GM12878 (cell line): ENCODE data around the gene DNAJC25. TPM values are rescaled to one million over a fixed set of nuclear protein-coding genes. Genes with fewer than 3 reads are reported as not detected.

Source experiments
- ATAC-seq: fragments of 200-7000 bp; cut with Tn5 transposase; 3 replicates; pipeline ENCODE4 v1.9.1; 2020; ENCODE audit warnings: mild to moderate bottlenecking, moderate library complexity
- BruUV-seq: library from RNA; stranded (reverse); fragments of 400-500 nt; replicated peaks from 2 replicates; lab custom pipeline; 2021; lab: Mats Ljungman, UMichigan
- CTCF ChIA-PET: fragments of 300-600 bp; sonication (Branson Sonifier 250); formaldehyde crosslinking; extraction: SDS; loops from one replicate; lab custom pipeline; 2021; ENCODE audit warnings: inconsistent platforms; lab: Yijun Ruan, JAX
- POLR2A ChIA-PET: fragments of 350-600 bp; formaldehyde crosslinking; extraction: SDS; loops from one replicate; lab custom pipeline; 2021; ENCODE audit warnings: inconsistent platforms; lab: Charles Lee
- RAD21 ChIA-PET: fragments of 300-600 bp; sonication (Branson Sonifier 250); formaldehyde crosslinking; loops from one replicate; lab custom pipeline; 2023; ENCODE audit warnings: antibody characterized with exemption; ENCODE audit not compliant: unreplicated experiment; lab: Charles Lee
- SMC1A ChIA-PET: fragments of 300-600 bp; sonication (Branson Sonifier 250); formaldehyde crosslinking; loops from one replicate; lab custom pipeline; 2023; ENCODE audit not compliant: unreplicated experiment, uncharacterized antibody; lab: Charles Lee
- DNase-seq: peaks from one replicate; pipeline ENCODE4 v3.0.0-alpha.2; 2011; ENCODE audit warnings: low read depth, low spot score
- FAIRE-seq: peaks from 3 replicates; lab custom pipeline; 2011; peaks lifted over from hg19 to GRCh38; lab: Jason Lieb, UNC
- H2AFZ ChIP-seq: 2 replicates; pipeline ENCODE4 v1.6.0; 2011; ENCODE audit warnings: low read depth, low read length, control low read depth; ENCODE audit not compliant: control insufficient read depth
- H3K27ac ChIP-seq: 2 replicates; pipeline ENCODE4 v1.5.1; 2011; ENCODE audit warnings: control low read depth; ENCODE audit not compliant: control insufficient read depth, insufficient read depth
- H3K27me3 ChIP-seq, 2 experiments: replicated peaks in 1 of 2; 2 replicates each; pipeline versions ENCODE4 v1.6.0 to v1.6.1; 2011; ENCODE audit warnings: low read length in 1 of 2; ENCODE audit not compliant: control insufficient read depth in 2 of 2, insufficient read depth in 2 of 2
- H3K36me3 ChIP-seq, 2 experiments: 2 replicates each; pipeline ENCODE4 v1.5.1; 2011; ENCODE audit warnings: low read length in 1 of 2; ENCODE audit not compliant: control insufficient read depth in 2 of 2, insufficient read depth in 2 of 2
- H3K4me1 ChIP-seq: 2 replicates; pipeline ENCODE4 v1.6.1; 2011; ENCODE audit warnings: mild to moderate bottlenecking, low read length, moderate library complexity, mixed read lengths; ENCODE audit not compliant: control insufficient read depth, insufficient read depth
- H3K4me2 ChIP-seq: 2 replicates; pipeline ENCODE4 v1.6.0; 2011; ENCODE audit warnings: control low read depth; ENCODE audit not compliant: control insufficient read depth, insufficient read depth
- H3K4me3 ChIP-seq: fragments of 200-600 bp; sonication (generic); 2 replicates; pipeline ENCODE4 v1.5.1; 2016
- H3K79me2 ChIP-seq: 2 replicates; pipeline ENCODE4 v1.6.0; 2011; ENCODE audit warnings: low read length; ENCODE audit not compliant: control insufficient read depth, insufficient read depth
- H3K9ac ChIP-seq: 2 replicates; pipeline ENCODE4 v1.8.0; 2011; ENCODE audit warnings: low read length, control low read depth, mixed read lengths; ENCODE audit not compliant: control insufficient read depth, insufficient read depth
- H3K9me3 ChIP-seq: replicated peaks from 3 replicates; pipeline ENCODE4 v1.5.1; 2011; ENCODE audit warnings: mild to moderate bottlenecking, low read length; ENCODE audit not compliant: control insufficient read depth, insufficient read depth
- H4K20me1 ChIP-seq: 2 replicates; pipeline ENCODE4 v1.6.0; 2011; ENCODE audit not compliant: control insufficient read depth, insufficient read depth
- CBX3 ChIP-seq: fragments of 200-600 bp; sonication (generic); IDR thresholded peaks from 2 replicates; pipeline ENCODE4 v1.6.1; 2016; ENCODE audit warnings: low read depth, borderline replicate concordance
- ETV6 ChIP-seq, 2 experiments: fragments of 450-650 bp in 1 of 2; IDR thresholded peaks in 1 of 2; conservative IDR thresholded peaks in 1 of 2; 2 replicates each; pipeline ENCODE4 v1.6.1; 2014; ENCODE audit warnings: antibody characterized with exemption in 1 of 2, borderline replicate concordance in 1 of 2, low read depth in 1 of 2, mild to moderate bottlenecking in 1 of 2, moderate library complexity in 1 of 2
- NBN ChIP-seq: fragments of 450-650 bp; IDR thresholded peaks from 2 replicates; pipeline ENCODE4 v1.6.1; 2016
- RCOR1 ChIP-seq: conservative IDR thresholded peaks from 2 replicates; pipeline ENCODE4 v1.6.1; 2012; ENCODE audit warnings: low read depth, low read length, improper control_type of control experiment
- REST ChIP-seq: IDR thresholded peaks from 2 replicates; pipeline ENCODE4 v1.6.1; 2012; ENCODE audit warnings: mild to moderate bottlenecking, low read depth, low read length
- TCF3 ChIP-seq: IDR thresholded peaks from 2 replicates; pipeline ENCODE4 v1.6.1; 2012; ENCODE audit warnings: low read depth, mild to moderate bottlenecking, low read length, borderline replicate concordance; ENCODE audit not compliant: insufficient read depth
- TCF7 ChIP-seq: IDR thresholded peaks from 2 replicates; pipeline ENCODE4 v1.6.1; 2014; ENCODE audit warnings: antibody characterized with exemption, borderline replicate concordance
- USF1 ChIP-seq: IDR thresholded peaks from 2 replicates; pipeline ENCODE4 v1.6.1; 2011; ENCODE audit warnings: borderline replicate concordance, low read depth, mild to moderate bottlenecking, moderate library complexity, mixed read lengths, low read length; ENCODE audit not compliant: insufficient read depth; ENCODE audit errors: extremely low read length
- USF2 ChIP-seq: IDR thresholded peaks from 2 replicates; pipeline ENCODE4 v1.6.1; 2011; ENCODE audit warnings: low read depth, low read length, improper control_type of control experiment, borderline replicate concordance
- ZNF274 ChIP-seq: IDR thresholded peaks from one replicate; pipeline ENCODE4 v1.8.0; 2011; ENCODE audit not compliant: insufficient read length, insufficient read depth
- ZNF622 ChIP-seq: fragments of 450-650 bp; IDR thresholded peaks from 2 replicates; pipeline ENCODE4 v1.6.1; 2017; ENCODE audit warnings: mild to moderate bottlenecking, inconsistent platforms
- WGBS: methylation state at CpG from one replicate; pipeline ENCODE4 v1.1.6; 2016; ENCODE audit warnings: low lambda C conversion rate; ENCODE audit not compliant: insufficient replicate concordance, insufficient coverage; ENCODE audit errors: missing lambda C conversion rate; 5-methylcytosine and 5-hydroxymethylcytosine counted together
- in situ Hi-C: fragments of 300-500 bp; cut with MboI; formaldehyde crosslinking; loops from 9 replicates; pipeline ENCODE4 v1.14.3; 2018; ENCODE audit warnings: mixed read lengths
- intact Hi-C: fragments of 100-400 bp; cut with micrococcal nuclease; formaldehyde crosslinking; loops from one replicate; pipeline ENCODE4 v1.14.2; 2022; ENCODE audit not compliant: unreplicated experiment
- polyA plus RNA-seq, 11 experiments: library from polyadenylated mRNA; depleted of rRNA in 4 of 11; unstranded in 6 of 11; stranded (reverse) in 5 of 11; fragments of >200 nt; fragmentation: Nextera tagmentation in 4 of 11; fragmentation: Illumina TruSeq in 1 of 11; extraction: Ambion mirVana in 4 of 11; extraction: Trizol in 1 of 11; gene quantifications; 1 replicate in 1 of 11; 2 replicates in 10 of 11; pipeline versions ENCODE4 v1.2.1 to v1.2.3, GENCODE V29; 2011 to 2016; ENCODE audit warnings: inconsistent platforms in 2 of 11, missing spikeins in 2 of 11, low read depth in 1 of 11
- total RNA-seq, 4 experiments: library from RNA; depleted of rRNA in 3 of 4; stranded (reverse); fragments of >200 nt in 3 of 4; fragmentation: Illumina TruSeq in 1 of 4; extraction: Trizol in 1 of 4; gene quantifications; 2 replicates each; pipeline versions ENCODE4 v1.2.1 to v1.2.3, GENCODE V29; 2013 to 2021

DNAJC25 gene
- total and polyA plus RNA-seq, 10 of the 15 experiments (the other 5 are each of a cell fraction or from before 2014, with no cell fraction given), result 2.4 to 6.4 (median 4.0) TPM

GRCh38 chr9:111646417-111646816, 15.3 kb downstream of the DNAJC25 start:
- Histone ChIP-seq H3K9ac (no peak overlapping the region), H3K27me3 (no peaks in the 10 kb centered on the region), H4K20me1 (no peaks in the 10 kb centered on the region), H3K9me3 (no peaks in the 10 kb centered on the region), H2AFZ (no peak overlapping the region), H3K36me3 (peaks cover 0 to 19% of the 10 kb centered on the region in 2 experiments; a peak in 2 of 4 replicates), H3K27ac (no peak overlapping the region), H3K4me3 (no peak overlapping the region), H3K79me2 (no peaks in the 10 kb centered on the region), H3K4me1 (no peaks in the 10 kb centered on the region), H3K4me2 (no peak overlapping the region)
- ChIA-PET CTCF (interaction anchor here (0.7 to 1.0 kb wide), 2 partner anchors 8 to 25 kb away, joined by 3 read pairs; no protein-coding TSS in a partner anchor), SMC1A (interaction anchor here (1.4 kb wide), 1 partner anchor 144 kb away, joined by 3 read pairs; no protein-coding TSS in a partner anchor), RAD21 (no interaction called here), POLR2A (no interaction called here)
- in situ Hi-C loops, result no loop called here
- FAIRE-seq (no peak), DNase-seq (no peak), ATAC-seq (no peak)
- WGBS, result 45% methylated on average over 2 of the region's 2 CpGs
- intact Hi-C loops, result no loop called here
- no peak for TF ChIP-seq CBX3
- no peak for TF ChIP-seq ETV6 (conservative IDR thresholded peaks at IDR 0.05 in 1 of 2, IDR thresholded peaks at IDR 0.05 in 1 of 2; ENCODE audit: borderline replicate concordance in 1 of 2, low read depth in 1 of 2)
- TF ChIP-seq TCF3, result no peak
- no TSS peak for BruUV-seq

GRCh38 chr9:111648066-111648465, 16.9 kb downstream of the DNAJC25 start:
- BruUV-seq, result no TSS peak
- Histone ChIP-seq H3K4me3 (no peak overlapping the region), H4K20me1 (no peaks in the 10 kb centered on the region), H2AFZ (no peak overlapping the region), H3K4me2 (no peak overlapping the region), H3K9me3 (no peaks in the 10 kb centered on the region), H3K9ac (no peak overlapping the region), H3K4me1 (no peaks in the 10 kb centered on the region), H3K27ac (no peak overlapping the region), H3K79me2 (no peaks in the 10 kb centered on the region), H3K27me3 (no peaks in the 10 kb centered on the region), H3K36me3 (peaks cover 0 to 17% of the 10 kb centered on the region in 2 experiments; a peak in 2 of 4 replicates)
- in situ Hi-C loops, result no loop called here
- ChIA-PET CTCF (no interaction called here), POLR2A (no interaction called here), RAD21 (no interaction called here), SMC1A (interaction anchor here (1.0 kb wide), 1 partner anchor 9 kb away, joined by 3 read pairs; no protein-coding TSS in a partner anchor)
- 100% methylated on average over 4 of the region's 4 CpGs for WGBS
- intact Hi-C loops, result no loop called here
- DNase-seq (no peak), FAIRE-seq (no peak), ATAC-seq (no peak)
- TF ChIP-seq RCOR1 (no peak), NBN (no peak), USF2 (no peak), ZNF274 (no peak), REST (no peak), ZNF622 (no peak), USF1 (no peak), TCF7 (no peak)
